ENCODE data around the gene KIF6. TPM values are rescaled to one million over a fixed set of nuclear protein-coding genes. Genes with fewer than 3 reads are reported as not detected.

Gene KIF6
- total and polyA plus RNA-seq, 2 of the 8 experiments (the other 6 are each of a cell fraction or from before 2014, with no cell fraction given): 0.53 to 0.65 TPM

DNA sequence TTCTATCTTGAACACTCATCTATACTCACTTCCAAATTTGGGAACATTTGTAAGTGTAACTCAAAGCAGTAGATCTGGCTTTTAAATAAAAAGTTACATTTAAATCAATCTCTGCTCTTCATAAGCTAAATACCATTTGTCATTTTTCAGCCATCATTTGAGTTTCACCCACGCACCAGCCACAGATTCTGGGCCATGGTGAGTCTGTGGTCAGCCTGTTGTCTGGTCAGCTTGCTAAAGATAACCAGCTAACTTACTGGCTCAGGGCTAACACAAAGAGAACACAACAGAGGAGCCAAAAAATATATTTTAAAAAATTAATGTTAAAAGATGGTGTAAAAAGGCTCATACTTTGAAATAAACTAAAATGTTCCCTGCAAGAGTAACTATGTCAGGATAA, 181.3 kb downstream of the KIF6 start:
- no peaks in the 10 kb centered on the region for H4K20me1 ChIP-seq (replicated peaks in 1 of 2; ENCODE audit: control insufficient read depth in 1 of 2, insufficient read depth in 2 of 2, low read length in 2 of 2)
- H3K27me3 ChIP-seq (replicated peaks in 1 of 4; ENCODE audit: control insufficient read depth in 3 of 4, extremely low read depth in 1 of 4, insufficient read depth in 3 of 4, low read length in 3 of 4): no peaks in the 10 kb centered on the region
- no peak overlapping the region for H2BK120ac ChIP-seq (replicated peaks; ENCODE audit: low read depth, low read length)
- H3K4me3 ChIP-seq (ENCODE audit: extremely low read depth in 1 of 4, insufficient read depth in 2 of 4, low read depth in 3 of 4, low read length in 4 of 4): no peak overlapping the region
- H3K79me2 ChIP-seq (ENCODE audit: control insufficient read depth in 1 of 2, insufficient read depth in 2 of 2, low read length in 2 of 2): no peaks in the 10 kb centered on the region
- no peak overlapping the region for H3K27ac ChIP-seq (ENCODE audit: low read depth, low read length)
- no peak overlapping the region for H3K23ac ChIP-seq (ENCODE audit: insufficient read length)
- H3K4me2 ChIP-seq (ENCODE audit: insufficient read depth in 1 of 2, low read depth in 2 of 2, low read length in 2 of 2): no peak overlapping the region
- H4K5ac ChIP-seq (ENCODE audit: insufficient read length, low read depth, low read length): no peak overlapping the region
- TF ChIP-seq SIN3A (conservative IDR thresholded peaks at IDR 0.05 in 1 of 2, IDR thresholded peaks at IDR 0.05 in 1 of 2; ENCODE audit: low read depth in 1 of 2, low read length in 2 of 2) (no peak), BRCA1 (IDR thresholded peaks at IDR 0.05; ENCODE audit: low read depth, low read length) (no peak)
- no peak overlapping the region for H3K56ac ChIP-seq (replicated peaks; ENCODE audit: insufficient read length, low read depth, low read length)
- H3K4ac ChIP-seq (replicated peaks; ENCODE audit: insufficient read length, low read depth, low read length): no peak overlapping the region
- H3K9me3 ChIP-seq (ENCODE audit: insufficient read depth in 2 of 2, low read depth in 1 of 2, low read length in 1 of 2): no peaks in the 10 kb centered on the region
- H2BK5ac ChIP-seq (ENCODE audit: low read depth, low read length): no peak overlapping the region
- H2AFZ ChIP-seq (ENCODE audit: low read length): no peak overlapping the region
- no peaks in the 10 kb centered on the region for H3K79me1 ChIP-seq (ENCODE audit: low read depth, low read length)
- ChIA-PET POLR2A (ENCODE audit: partially characterized antibody) (interaction anchor here (1.0 kb wide), 1 partner anchor 173 kb away, joined by 3 read pairs; no protein-coding TSS in a partner anchor), CTCF (ENCODE audit: partially characterized antibody) (interaction anchor here (0.6 to 2.1 kb wide), 5 partner anchors 16 to 180 kb away, joined by 3 to 5 read pairs (median 3); no protein-coding TSS in a partner anchor)
- DNase-seq (ENCODE audit: low read depth in 1 of 2, low spot score in 2 of 2) (no peak), FAIRE-seq (no peak)
- H2BK12ac ChIP-seq (ENCODE audit: low read depth, low read length): no peak overlapping the region
- no peaks in the 10 kb centered on the region for H3K36me3 ChIP-seq (ENCODE audit: control insufficient read depth in 2 of 4, insufficient read depth in 4 of 4, low read length in 3 of 4)
- H3K9ac ChIP-seq (replicated peaks in 1 of 4; ENCODE audit: extremely low read depth in 1 of 4, low read depth in 3 of 4, low read length in 3 of 4): no peak overlapping the region
- WGBS, 2 experiments (ENCODE audit: extremely low coverage in 1 of 2, insufficient coverage in 1 of 2, insufficient read length in 1 of 2, insufficient replicate concordance in 2 of 2, low coverage in 1 of 2, low lambda C conversion rate in 2 of 2, missing lambda C conversion rate in 1 of 2): 67% methylated on average over 1 of the region's 1 CpG; no CpG with 5 or more reads in 1 of the 2 experiments
- no peaks in the 10 kb centered on the region for H3K23me2 ChIP-seq (ENCODE audit: low read depth, low read length)
- no peaks in the 10 kb centered on the region for H3K4me1 ChIP-seq (replicated peaks in 1 of 4; ENCODE audit: control insufficient read depth in 3 of 4, insufficient read depth in 4 of 4, low read length in 3 of 4)
- no peak overlapping the region for H2BK15ac ChIP-seq (ENCODE audit: low read length)
- no peak overlapping the region for H4K8ac ChIP-seq (ENCODE audit: extremely low read depth, insufficient read depth, low read length)
- H4K91ac ChIP-seq (replicated peaks; ENCODE audit: insufficient read length, low read length): no peak overlapping the region
- no peak overlapping the region for H2AK5ac ChIP-seq (ENCODE audit: low read depth, low read length)
- no peak overlapping the region for H3K18ac ChIP-seq (ENCODE audit: extremely low read depth, low read length)
- H3K14ac ChIP-seq (ENCODE audit: insufficient read length): no peak overlapping the region
- H2BK20ac ChIP-seq (ENCODE audit: low read length): no peak overlapping the region

Measured in H1 (cell line).